HG02610 (cell line): Measurements from ENCODE around the gene OSBP2.

Experiments
- ATAC-seq: cut with Tn5 transposase; IDR thresholded peaks from one replicate; pipeline ENCODE4 v1.9.1; 2021; ENCODE audit warnings: mild to moderate bottlenecking, moderate library complexity; ENCODE audit not compliant: unreplicated experiment

The OSBP2 gene

DNA sequence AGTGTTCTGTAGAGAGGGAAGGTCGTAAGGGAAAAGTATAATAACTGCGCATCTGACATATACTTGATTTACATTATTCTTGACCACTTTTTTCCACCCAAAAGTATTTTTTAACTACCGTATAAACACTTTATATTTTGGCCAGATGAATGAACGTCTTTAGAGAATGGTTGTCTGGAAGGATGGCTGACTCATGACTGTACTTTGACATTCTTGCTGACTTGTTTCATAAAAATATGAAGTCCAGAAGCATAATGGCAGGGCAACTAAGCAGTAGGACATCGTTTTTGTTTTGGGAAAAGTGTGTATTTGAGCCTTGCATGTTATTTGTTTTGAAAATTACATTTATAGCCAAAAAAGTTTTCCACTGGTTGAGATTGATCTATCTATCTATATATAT lies 110.0 kb downstream of the OSBP2 start:
- no peak for ATAC-seq

DNA sequence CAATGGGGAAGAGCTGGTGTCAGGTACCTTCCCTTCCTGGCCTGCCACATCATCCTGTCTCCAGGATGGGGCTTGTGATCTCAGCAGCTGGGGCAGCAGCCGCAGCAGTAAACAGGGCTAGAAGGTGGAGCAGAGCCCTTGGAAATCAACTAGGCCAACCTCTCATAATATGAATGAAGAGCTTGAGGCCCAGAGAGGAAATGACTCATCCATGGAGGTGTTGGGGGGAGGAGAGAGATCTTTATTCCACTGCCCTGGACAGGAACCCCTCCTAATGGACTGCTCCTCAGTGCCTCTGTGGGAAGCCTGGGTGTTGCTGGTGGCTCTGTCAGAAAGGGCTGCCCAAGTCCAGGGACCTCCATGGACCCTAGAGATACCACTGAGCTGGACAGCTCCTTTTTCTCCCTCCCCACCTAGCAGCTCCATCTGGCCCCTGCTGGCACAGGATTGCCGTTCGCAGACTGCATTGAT lies 111.8 kb downstream of the OSBP2 start:
- ATAC-seq = no peak

DNA sequence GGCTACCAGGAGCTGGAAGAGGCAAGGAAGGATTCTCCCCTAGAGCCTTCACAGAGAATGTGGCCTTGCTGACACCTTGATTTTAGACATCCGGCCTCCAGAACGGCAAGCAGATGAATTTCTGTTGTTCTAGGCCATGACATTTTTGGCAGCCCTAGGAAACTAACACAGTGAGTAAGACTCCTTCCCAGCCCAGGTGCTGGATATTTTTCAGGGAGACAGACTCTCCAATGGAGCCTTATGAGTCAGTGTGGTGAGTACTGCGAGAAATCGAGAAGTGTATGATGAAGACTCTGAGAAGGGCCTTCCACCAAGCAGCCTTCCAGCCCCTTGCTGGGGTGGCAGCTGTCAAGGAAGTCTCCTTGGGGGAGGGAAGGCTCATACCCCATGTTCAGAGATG lies 114.4 kb downstream of the OSBP2 start:
- no peak for ATAC-seq

GRCh38 chr22:30810105-30810504 lies 115.4 kb downstream of the OSBP2 start:
- no peak for ATAC-seq

DNA sequence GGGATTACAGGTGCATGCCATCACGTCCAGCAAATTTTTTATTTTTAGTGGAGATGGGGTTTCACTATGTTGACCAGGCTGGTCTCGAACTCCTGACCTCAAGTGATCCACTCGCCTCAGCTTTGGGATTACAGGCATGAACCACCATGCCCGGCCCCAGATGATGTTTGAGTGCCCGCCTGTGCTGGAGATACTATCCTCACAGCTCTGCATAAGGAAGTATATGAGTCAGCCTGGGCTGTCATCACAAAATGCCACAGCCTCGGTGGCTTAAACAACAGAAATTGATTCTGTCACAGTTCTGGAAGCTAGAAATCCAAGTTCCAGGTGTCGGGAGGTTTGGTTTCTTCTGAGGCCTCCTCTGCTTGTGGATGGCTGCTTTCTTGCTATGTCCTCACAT lies 119.3 kb downstream of the OSBP2 start:
- no peak for ATAC-seq

- ATAC-seq = no peak
These were observed 121.7 kb downstream of the OSBP2 start for GRCh38 chr22:30816413-30816812.

DNA sequence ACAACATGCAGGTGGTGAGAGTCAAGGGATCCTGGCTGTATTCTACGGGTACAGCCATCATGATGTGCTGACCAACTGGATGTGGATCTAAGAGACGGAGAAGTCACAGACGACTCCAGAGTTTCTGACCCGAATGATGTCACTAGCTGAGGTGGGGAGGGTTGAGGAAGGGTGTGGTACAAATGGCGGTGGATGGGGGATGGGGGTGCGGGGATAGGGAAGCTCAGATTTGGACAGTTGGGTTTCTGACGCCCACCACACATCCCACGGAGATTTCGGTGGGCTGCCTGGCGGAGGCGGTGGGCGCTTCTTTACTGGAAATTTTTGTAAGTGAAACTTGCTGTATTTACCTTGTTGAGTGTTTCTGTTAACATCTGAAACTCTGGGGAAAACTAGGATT lies 126.7 kb downstream of the OSBP2 start:
- no peak for ATAC-seq

DNA sequence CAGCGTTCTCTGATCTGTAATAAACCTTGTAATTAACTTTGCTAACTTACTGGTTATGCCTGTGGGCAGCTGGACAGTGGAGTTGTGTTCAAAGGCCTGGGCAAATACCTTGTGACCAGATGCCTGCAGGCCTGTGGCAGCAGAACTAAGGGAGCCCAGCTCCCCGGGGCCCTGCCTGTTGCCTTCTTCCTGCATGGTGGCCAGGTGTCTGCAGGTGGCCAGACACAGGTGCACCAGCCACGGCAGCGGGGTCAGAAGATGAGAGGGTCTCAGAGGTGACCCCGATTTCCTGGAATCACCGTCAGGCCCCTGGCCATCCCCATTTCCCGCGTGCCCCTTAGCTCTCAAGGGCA lies 127.2 kb downstream of the OSBP2 start:
- ATAC-seq = no peak

DNA sequence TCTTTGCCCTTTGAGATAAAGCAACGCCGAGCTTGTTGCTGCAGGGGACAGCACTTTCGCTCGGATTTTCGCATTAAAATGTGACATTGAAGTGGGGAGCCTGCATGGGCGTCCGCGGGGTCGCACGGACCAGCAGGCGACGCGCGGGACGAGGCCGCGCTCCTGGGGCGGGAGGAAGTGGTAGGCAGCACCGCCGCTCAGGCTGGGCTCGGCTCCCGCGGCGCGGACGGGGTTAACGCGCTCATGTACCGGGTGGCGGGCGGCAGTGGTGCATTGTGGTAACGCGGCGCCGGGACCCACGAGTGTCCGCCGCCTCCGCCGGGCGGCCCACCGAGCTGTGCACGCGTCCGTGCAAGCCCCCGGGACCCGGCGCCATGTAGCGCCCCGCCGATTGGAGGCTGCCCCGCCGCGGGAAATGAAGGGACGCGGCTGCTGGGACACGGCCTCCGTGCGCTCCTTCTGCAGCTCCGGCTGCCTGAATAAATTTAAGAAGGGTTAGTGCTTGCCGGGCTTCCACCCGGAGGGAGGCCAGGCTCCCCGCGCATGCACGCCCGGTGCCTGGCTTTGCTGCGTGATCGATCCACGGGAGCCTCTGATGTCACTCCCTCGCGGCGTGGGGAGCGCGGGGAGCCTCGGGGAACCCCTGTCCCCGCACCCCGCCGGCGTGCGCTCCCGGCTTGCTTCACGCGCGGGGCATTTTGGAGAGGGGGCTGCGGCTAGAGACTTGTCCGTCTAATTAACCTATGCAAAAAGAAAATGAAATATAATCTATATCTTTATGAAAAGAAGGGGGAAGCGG lies 127.7 kb downstream of the OSBP2 start:
- no peak for ATAC-seq

DNA sequence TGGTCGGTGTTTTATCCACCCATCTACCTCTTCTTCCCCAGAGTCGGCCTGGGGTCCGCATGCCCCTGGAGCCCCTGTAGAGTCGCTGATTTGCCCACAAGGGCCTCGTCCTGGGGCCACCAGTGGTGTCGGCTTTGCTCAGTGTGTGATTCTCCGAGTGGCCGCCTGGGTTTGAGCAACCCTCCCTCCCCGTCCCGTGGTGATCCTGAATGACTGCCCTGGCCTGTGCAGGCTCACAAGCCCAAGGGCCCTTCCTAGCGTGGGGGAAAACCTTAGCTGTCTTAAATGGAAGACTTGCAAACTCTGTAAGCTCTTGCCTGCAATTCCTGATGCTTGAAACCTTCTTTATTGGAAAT lies 128.3 kb downstream of the OSBP2 start:
- no peak for ATAC-seq

DNA sequence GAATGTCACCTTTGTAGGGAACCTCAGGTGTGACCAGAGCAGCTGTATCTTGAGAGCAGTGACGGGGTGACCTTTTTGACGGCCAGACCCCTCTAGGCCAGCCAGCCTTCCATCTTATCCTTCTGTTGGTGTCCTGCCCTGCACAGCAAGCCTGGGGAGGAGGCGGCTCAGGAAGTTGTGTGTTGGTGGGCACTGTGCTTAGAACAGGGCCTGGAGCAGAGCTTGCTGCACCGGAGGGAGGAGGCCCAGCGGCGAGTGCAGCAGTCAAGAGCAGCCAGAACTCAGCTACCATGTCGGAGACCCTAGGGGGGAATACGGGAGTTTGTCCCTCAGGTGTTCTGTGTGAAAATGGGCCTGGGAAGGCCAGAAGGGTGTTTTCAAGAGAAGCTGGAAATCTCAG lies 129.4 kb downstream of the OSBP2 start:
- no peak for ATAC-seq

GRCh38 chr22:30824711-30825110 lies 130.0 kb downstream of the OSBP2 start:
- no peak for ATAC-seq

GRCh38 chr22:30825711-30826505 lies 131.2 kb downstream of the OSBP2 start:
- no peak for ATAC-seq

GRCh38 chr22:30826670-30827355 lies 132.1 kb downstream of the OSBP2 start:
- ATAC-seq = no peak

- ATAC-seq = no peak
These were observed 133.0 kb downstream of the OSBP2 start for GRCh38 chr22:30827646-30828045.

DNA sequence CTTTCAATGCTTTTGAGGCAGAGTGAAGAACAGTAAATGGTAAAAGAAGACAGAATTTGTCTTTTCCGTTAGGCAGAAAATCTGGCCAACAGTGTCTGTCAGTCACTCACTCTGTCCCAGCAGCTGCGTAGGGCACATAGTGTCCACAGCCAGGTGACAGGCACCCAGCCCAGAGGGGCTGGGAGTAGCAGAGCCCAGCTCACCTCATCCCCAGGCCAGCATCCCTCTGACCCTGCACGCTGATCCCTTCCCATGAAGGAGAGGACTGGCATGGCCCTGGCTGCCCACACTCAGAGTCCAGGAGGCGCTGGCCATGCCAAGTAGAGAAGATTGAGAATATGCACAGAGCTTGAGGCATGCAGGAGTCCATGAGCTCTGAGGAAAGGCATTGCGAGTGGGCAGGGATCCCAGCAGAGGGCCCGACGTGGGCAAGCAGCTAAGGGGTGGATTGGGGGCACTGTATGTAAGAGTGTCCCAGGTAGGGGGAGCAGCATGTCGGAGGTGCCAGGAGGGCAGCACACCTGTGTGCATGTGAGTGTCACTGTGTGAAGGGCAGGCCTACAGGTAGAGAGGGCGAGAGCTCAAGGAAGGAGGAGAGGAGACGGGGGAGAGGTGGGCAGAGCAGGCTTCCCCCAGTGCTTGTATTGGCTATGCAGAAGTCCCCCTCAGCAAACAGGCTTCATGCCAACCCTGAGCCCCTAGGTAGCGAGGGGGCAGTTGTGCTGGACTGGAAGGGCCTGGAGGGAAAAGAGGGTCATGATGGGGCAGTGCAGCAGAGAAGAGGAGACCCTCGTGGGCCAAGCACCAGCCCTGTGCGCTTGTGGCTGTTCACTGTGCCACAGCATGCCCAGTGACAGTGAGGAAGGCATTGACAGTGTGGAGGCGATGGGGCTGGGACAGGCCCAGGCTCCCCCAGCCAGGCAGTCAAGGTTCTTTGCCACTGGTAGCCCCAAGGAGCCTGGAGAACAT lies 133.8 kb downstream of the OSBP2 start:
- no peak for ATAC-seq

DNA sequence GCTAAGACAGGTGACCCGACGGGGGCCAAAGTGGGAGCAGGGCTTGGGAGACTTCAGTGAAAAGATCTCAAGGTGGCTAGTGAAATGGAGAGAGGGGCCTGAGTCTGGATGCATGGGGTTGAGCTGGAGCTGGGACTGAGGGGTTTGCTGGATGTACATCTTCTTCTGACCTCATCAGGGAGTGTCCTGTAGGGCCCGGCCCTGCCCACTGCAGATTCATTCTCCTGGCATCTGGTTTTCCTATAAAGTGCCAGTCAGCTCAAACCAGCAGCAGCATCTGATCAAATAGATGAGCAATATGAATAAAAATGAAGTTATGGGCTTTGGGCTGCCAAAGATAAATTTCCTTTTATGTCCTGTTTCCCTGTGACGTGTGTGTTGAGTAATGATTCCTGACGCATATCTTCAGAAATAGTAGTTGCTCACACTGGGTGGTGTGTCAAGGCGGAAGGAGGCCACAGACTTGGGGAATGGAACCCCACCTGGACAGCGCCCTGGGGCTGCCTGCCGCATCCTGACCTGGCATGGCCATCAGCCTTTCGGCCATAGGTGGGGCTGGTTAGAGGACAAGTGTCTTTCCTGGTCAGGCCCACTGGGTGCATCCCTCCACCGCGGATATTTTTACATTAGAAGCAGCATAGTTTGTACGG lies 135.4 kb downstream of the OSBP2 start:
- no peak for ATAC-seq

- no peak for ATAC-seq
These were observed 136.2 kb downstream of the OSBP2 start for GRCh38 chr22:30830907-30831306.

GRCh38 chr22:30832407-30832987 lies 137.8 kb downstream of the OSBP2 start:
- ATAC-seq = no peak

- ATAC-seq = no peak
These were observed 138.6 kb downstream of the OSBP2 start for GRCh38 chr22:30833322-30833721.
